ENCODE results near the gene SERPINE1.

- no peak for TF ChIP-seq CTCF (conservative IDR thresholded peaks at IDR 0.05 in 1 of 2, IDR thresholded peaks at IDR 0.05 in 1 of 2; ENCODE audit: low read depth in 1 of 2, low read length in 2 of 2)
- TF ChIP-seq EZH2 (IDR thresholded peaks at IDR 0.05; ENCODE audit: low read length, missing control alignments), result no peak
Measured at GRCh38 chr7:101125989-101126650, 784 bp upstream of the SERPINE1 start.
